T-helper 1 cell (primary cell): Measurements from ENCODE around the gene SYDE2.
"Not testable (repeated sequence)": the region's sequence is repeated elsewhere in the genome, so short reads cannot be mapped to it uniquely, and the experiment has no call there.

Experiments used
- DNase-seq, 5 donors: peaks; one replicate each; pipeline ENCODE4 v3.0.0-alpha.2; 2012 to 2020

SYDE2 gene

GRCh38 chr1:85208488-85208887 is 7.7 kb upstream of the SYDE2 start:
- no peak for DNase-seq

DNA sequence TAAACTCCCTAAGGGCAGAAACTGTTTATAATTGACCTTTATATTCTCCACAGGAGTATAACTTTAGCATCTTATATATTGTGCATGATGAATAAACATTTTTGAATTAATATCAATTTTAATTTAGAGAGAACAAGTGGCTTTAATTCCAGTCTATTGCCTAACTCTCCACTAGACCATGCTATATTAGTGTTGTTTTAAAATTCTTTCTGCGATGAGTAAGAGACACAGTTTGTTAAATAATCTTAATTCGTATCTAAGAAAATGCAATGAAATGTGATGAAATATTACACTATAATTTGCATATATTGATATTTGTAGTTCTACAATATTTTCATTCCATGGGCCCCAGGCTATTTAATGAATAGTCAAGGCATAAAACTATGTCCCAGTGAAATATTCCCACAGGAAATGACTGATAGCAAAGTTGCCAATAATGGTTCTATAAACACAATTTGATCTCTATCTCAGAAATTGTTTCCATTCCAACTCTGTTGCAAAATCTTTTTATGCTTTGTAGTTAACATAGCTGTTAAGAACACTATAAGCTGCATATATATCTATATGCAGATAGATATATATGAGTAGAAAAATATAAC is 2.9 kb upstream of the SYDE2 start:
- DNase-seq, result no peak

DNA sequence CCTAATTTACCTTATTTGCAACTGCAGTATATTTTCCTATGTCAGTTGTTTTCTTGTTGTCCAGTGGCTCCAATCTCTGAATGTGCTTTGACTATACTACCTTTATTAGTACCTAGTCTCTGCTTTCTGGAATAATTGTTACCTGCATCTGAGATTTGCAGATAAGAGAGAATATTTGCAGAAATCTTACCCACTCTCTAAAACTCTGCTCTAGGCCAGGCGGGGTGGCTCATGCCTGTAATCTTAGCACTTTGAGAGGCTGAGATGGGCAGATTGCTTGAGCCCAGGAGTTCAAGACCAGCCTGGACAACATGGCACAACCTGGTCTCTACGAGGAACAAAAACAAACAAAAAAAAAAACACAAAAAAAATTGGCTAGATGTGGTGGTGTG is 2.0 kb upstream of the SYDE2 start:
- no peak for DNase-seq

- no peak for DNase-seq
Measured at GRCh38 chr1:85202092-85202863, 1.5 kb upstream of the SYDE2 start.

DNA sequence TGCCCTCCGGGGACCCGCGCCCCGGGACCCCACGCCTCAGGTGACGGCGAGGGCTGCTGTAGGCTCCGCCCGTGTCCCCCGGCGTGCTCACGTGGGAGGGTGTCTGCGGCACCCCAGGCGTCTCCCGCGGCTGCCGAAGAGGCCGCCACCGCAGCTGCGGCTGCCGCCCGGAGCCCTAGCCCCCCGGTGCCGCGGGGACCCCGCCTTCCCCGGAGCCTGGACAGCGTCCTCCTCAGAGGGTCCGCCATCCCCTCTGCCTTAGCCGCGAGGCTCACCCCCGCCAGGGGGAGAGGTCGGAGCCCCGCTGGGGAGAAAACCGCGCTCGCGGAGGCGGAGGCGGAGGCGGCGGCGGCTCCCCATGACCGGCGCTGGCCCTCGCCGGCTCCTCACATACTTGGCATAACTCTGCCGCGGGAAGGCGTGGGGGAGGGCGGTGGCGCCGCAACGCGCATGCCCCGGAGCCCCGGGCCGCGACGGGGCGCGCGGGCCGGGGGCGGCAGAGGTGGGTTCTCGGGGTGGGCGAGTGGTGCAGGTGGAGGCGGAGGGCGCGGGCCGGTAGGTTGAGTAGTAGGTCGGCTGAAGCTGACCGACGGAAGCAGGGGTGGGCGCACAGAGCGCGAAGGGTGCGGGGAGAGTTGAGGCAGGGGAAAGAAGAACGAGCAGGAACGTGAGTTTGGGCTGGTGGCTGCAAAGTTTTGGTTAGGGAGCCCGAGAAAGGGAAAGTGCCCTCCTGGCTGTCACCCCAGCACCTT is 700 bp upstream of the SYDE2 start:
- DNase-seq, result peak; percentile 50 to 70 (median 62)

- peak in 1 of 5 donors; percentile 10 for DNase-seq
Measured at GRCh38 chr1:85199667-85200462, 951 bp downstream of the SYDE2 start.

DNA sequence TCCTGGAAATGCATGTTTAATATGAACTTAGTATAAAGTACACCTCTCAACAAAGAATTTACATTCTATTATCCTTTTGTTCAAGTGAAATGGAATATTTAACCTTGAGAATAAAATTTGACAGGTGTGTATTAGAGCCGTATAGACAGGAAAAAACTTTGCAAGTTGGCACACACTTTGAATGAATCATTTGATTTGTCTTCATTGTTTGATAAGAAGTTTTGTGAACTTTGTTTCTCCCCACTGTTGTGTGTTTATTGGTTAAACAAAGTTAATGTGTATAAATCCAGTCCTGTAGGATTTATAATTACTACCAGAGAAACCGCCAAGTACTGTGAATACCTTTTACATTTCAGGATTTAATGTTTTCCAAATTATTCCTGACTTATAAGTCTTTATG is 2.0 kb downstream of the SYDE2 start:
- DNase-seq, result no peak

DNA sequence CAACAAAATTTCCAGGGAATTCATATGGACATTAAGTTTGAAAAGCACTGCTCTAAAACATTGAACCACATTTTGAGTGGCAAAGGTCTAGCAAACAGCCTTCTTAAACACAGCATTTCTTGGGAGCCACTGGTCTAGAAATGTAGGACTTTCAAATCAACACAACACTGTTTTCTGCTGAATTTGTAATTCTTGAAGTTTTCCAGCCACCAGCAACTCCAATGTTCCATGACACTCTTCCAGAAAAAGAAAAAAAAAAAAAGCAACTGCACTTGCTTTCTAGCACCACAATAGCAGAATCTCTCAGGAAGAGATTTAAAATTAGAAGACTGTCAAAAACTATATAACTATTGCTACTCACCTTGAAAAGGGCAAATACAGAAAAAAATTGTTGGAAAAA is 4.5 kb downstream of the SYDE2 start:
- no peak for DNase-seq

- DNase-seq, result no peak
Measured at GRCh38 chr1:85195703-85196102, 5.1 kb downstream of the SYDE2 start.

- DNase-seq, result not testable (repeated sequence)
Measured at GRCh38 chr1:85192129-85192528, 8.7 kb downstream of the SYDE2 start.

GRCh38 chr1:85189120-85189519 is 11.7 kb downstream of the SYDE2 start:
- DNase-seq, result no peak

DNA sequence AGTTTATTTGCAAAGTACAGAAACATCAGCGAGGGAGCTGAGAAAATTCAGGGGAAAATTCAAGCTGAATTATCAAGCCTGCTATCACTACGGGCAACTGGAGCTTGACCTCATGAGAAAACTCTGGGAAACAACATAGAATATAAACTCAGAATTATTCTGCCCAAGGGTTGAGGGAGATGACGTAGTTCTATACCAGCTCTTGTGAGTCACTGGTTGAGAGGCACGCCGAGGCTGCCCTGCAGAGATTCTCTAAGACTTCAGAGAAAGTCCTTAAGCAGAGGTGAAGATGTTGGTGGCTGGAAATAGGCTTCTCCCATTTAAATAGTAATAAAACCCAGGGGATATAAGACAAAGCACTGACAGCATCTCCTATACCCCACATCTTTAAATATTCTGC is 12.3 kb downstream of the SYDE2 start:
- no peak for DNase-seq

GRCh38 chr1:85187021-85187420 is 13.8 kb downstream of the SYDE2 start:
- DNase-seq, result not testable (repeated sequence)

- no peak for DNase-seq
Measured at GRCh38 chr1:85184245-85184644, 16.6 kb downstream of the SYDE2 start.

DNA sequence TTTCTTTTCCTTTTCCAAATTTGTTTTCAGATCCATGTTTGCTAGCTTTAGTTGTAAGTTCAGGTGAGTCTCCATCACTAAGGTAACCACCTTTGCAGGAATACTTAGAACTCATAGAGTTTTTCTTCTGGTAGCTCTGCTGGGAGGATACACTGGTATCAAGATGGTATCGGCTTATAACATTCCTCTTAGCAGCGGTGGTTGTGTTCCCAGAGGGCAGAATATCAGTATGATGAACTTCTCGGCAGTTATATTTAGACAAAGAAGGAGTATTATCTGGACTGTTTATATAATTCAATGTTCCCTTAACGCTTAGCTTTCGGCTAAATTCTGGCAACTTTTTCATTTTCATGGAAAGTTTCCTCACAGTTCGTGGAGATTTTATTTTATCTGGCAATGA is 18.1 kb downstream of the SYDE2 start:
- no peak for DNase-seq

DNA sequence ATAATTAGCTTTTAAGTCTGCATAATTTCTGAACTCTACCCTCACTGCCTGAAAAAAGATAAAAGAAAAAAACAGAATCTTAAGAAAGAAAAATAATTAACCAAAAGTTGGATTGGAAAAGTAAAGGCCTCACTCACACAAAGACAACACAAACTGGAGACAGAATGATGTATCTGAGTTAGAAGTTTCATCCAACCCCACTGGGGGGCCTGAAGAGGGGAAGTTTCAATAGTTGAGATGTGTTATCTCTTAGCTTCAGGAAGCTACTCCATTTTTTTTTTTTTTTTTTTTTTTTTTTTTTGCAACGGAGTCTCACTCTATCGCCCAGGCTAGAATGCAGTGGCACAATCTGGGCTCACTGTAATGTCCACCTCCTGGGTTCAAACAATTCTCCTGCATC is 19.9 kb downstream of the SYDE2 start:
- DNase-seq, result no peak

DNA sequence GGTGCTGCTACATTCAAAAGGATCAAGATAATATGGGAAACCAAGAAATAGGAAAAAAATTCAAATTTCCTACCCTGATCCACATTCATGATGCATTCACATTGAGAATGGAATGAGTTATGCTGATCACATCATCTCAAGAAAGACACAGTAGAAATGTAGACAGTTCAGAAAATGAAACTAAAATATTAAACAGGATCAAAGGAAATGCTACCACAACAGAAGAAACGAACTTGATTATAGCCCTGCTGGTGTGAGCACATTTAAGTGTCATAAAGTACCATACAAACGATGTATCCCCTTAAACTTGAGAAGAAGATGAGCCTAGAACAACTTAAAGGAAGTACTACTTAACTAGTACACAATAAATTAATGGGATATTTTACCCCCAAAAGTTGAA is 21.3 kb downstream of the SYDE2 start:
- DNase-seq, result peak in 1 of 5 donors; percentile 51

DNA sequence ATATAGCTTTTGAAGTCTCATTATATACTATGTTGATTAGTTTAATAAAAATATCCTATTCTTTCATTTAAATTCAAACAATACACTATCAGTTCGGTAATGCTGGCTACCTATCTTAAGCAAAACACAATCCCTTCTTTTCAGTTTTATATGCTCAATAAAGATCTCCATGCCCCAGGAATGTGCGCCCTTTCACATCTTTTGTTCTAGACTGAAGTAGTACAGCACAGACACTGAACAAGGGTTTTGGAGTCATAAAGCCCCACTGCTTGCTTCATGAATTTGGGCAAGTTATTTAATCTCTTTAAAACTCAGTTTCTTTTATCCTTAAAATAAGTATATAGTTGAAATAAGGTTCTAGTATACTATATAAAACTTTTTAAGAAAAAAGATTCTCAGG is 22.4 kb downstream of the SYDE2 start:
- DNase-seq, result no peak

- no peak for DNase-seq
Measured at GRCh38 chr1:85174503-85174902, 26.3 kb downstream of the SYDE2 start.

GRCh38 chr1:85172684-85173337 is 28.0 kb downstream of the SYDE2 start:
- DNase-seq, result no peak

DNA sequence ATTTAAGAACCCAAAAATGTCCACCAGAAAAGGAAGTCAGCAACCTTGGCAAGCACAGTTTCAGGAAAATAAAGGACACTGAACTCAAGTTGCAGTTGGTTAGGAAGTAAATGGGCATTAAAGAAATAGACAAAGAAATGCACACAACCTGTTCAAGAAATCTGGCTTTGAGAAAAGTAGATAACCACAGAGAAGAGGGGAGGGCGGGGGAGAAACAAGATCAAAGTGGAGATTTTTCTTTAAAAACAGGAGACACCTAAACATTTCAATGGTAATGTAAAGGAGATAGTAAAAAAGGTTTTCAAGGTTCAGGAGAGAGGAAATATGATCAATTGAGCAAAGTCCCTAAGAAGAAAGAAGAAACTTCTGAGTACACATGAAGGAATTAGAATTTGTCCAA is 29.1 kb downstream of the SYDE2 start:
- no peak for DNase-seq

- DNase-seq, result no peak
Measured at GRCh38 chr1:85168884-85169283, 31.9 kb downstream of the SYDE2 start.

DNA sequence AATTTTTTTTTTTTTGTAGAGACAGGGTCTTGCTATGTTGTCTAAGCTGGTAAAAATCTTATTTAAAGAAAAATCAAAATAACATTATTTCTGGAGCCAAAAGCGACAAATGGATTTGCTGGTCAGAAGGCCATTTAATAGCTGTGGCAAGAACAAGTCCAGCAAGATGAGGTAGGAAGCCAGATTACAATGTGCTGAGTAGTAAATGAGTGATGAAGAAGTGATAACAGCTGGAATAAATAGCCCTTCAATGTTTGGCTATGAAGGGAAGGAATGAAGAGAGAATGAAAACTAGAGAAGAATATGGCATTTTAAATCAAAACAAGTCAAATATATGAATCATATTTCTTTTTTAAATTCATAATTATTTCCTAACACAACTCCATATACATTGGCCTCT is 34.5 kb downstream of the SYDE2 start:
- DNase-seq, result no peak
